Mesenchymal stem cell (in vitro differentiated cells and primary cell): ENCODE results near the gene PTPN7. TPM values are rescaled to one million over a fixed set of nuclear protein-coding genes. Genes with fewer than 3 reads are reported as not detected.

Source experiments
- DNase-seq: peaks from one replicate; pipeline ENCODE4 v3.0.0-alpha.2; 2013
- H2AFZ ChIP-seq: one replicate; pipeline ENCODE4 v1.6.1; 2013; ENCODE audit warnings: low read depth, mild to moderate bottlenecking, control low read depth, inconsistent platforms, low read length, moderate library complexity
- H2AK5ac ChIP-seq: 2 replicates; pipeline ENCODE4 v1.6.1; 2013; ENCODE audit warnings: low read length, moderate library complexity, mild to moderate bottlenecking, inconsistent platforms; ENCODE audit not compliant: severe bottlenecking
- H2BK120ac ChIP-seq: one replicate; pipeline ENCODE4 v1.6.1; 2013; ENCODE audit warnings: low read depth, mild to moderate bottlenecking, inconsistent platforms, low read length, moderate library complexity
- H2BK12ac ChIP-seq, 2 experiments: one replicate each; pipeline ENCODE4 v1.6.1; 2013; ENCODE audit warnings: inconsistent platforms in 2 of 2, low read length in 2 of 2, mild to moderate bottlenecking in 2 of 2, moderate library complexity in 2 of 2, control low read depth in 1 of 2
- H2BK15ac ChIP-seq: one replicate; pipeline ENCODE4 v1.6.1; 2013; ENCODE audit warnings: mild to moderate bottlenecking, low read depth, inconsistent platforms; ENCODE audit not compliant: poor library complexity, severe bottlenecking
- H2BK5ac ChIP-seq: 2 replicates; pipeline ENCODE4 v1.6.1; 2013; ENCODE audit warnings: low read depth, mild to moderate bottlenecking, low read length, control low read depth, inconsistent platforms; ENCODE audit not compliant: poor library complexity, severe bottlenecking
- H3K14ac ChIP-seq, 2 experiments: one replicate each; pipeline ENCODE4 v1.6.1; 2013; ENCODE audit warnings: inconsistent platforms in 2 of 2, low read length in 2 of 2, control low read depth in 1 of 2, mild to moderate bottlenecking in 1 of 2, moderate library complexity in 1 of 2
- H3K18ac ChIP-seq, 2 experiments: one replicate each; pipeline ENCODE4 v1.6.1; 2013; ENCODE audit warnings: inconsistent platforms in 2 of 2, low read length in 2 of 2, control low read depth in 1 of 2, low read depth in 1 of 2, mild to moderate bottlenecking in 1 of 2
- H3K23ac ChIP-seq, 2 experiments: one replicate each; pipeline ENCODE4 v1.6.1; 2013; ENCODE audit warnings: inconsistent platforms in 2 of 2, low read length in 2 of 2, mild to moderate bottlenecking in 2 of 2, moderate library complexity in 2 of 2, control low read depth in 1 of 2
- H3K27ac ChIP-seq: 2 replicates; pipeline ENCODE4 v1.5.1; 2013; ENCODE audit warnings: mild to moderate bottlenecking, moderate library complexity, low read length, control low read depth, inconsistent platforms; ENCODE audit not compliant: poor library complexity, severe bottlenecking
- H3K27me3 ChIP-seq, 2 experiments: 2 replicates each; pipeline versions ENCODE4 v1.6.1 to v1.7.0; 2013; ENCODE audit warnings: low read length in 2 of 2, mild to moderate bottlenecking in 2 of 2, moderate library complexity in 2 of 2, control low read depth in 1 of 2, inconsistent platforms in 1 of 2; ENCODE audit not compliant: control insufficient read depth in 1 of 2, insufficient read depth in 1 of 2
- H3K36me3 ChIP-seq, 2 experiments: 2 replicates each; pipeline versions ENCODE4 v1.6.1 to v1.7.0; 2013; ENCODE audit warnings: low read length in 2 of 2, control low read depth in 1 of 2, inconsistent platforms in 1 of 2, low read depth in 1 of 2, mild to moderate bottlenecking in 1 of 2; ENCODE audit not compliant: insufficient read depth in 2 of 2, control insufficient read depth in 1 of 2
- H3K4ac ChIP-seq, 2 experiments: one replicate each; pipeline ENCODE4 v1.6.1; 2013; ENCODE audit warnings: inconsistent platforms in 2 of 2, low read length in 2 of 2, mild to moderate bottlenecking in 2 of 2, moderate library complexity in 2 of 2, control low read depth in 1 of 2, low read depth in 1 of 2
- H3K4me1 ChIP-seq: 2 replicates; pipeline ENCODE4 v1.6.1; 2013; ENCODE audit warnings: low read depth, low read length, control low read depth; ENCODE audit not compliant: control insufficient read depth, insufficient read depth
- H3K4me2 ChIP-seq: 2 replicates; pipeline ENCODE4 v1.6.1; 2013; ENCODE audit warnings: low read length, mild to moderate bottlenecking, inconsistent platforms; ENCODE audit not compliant: poor library complexity, severe bottlenecking
- H3K4me3 ChIP-seq, 2 experiments: 2 replicates each; pipeline versions ENCODE4 v1.5.1 to v1.7.0; 2013; ENCODE audit warnings: low read length in 2 of 2, mild to moderate bottlenecking in 2 of 2, control low read depth in 1 of 2, low read depth in 1 of 2; ENCODE audit not compliant: insufficient read depth in 1 of 2
- H3K79me1 ChIP-seq: replicated peaks from 2 replicates; pipeline ENCODE4 v1.6.1; 2013; ENCODE audit warnings: mild to moderate bottlenecking, control low read depth, low read length, inconsistent platforms; ENCODE audit not compliant: poor library complexity, severe bottlenecking
- H3K9ac ChIP-seq: 2 replicates; pipeline ENCODE4 v1.7.0; 2013; ENCODE audit warnings: mild to moderate bottlenecking, low read length, moderate library complexity
- H3K9me3 ChIP-seq: 2 replicates; pipeline ENCODE4 v1.7.0; 2013; ENCODE audit warnings: mild to moderate bottlenecking, low read length; ENCODE audit not compliant: control insufficient read depth
- H4K8ac ChIP-seq: one replicate; pipeline ENCODE4 v1.6.1; 2013; ENCODE audit warnings: inconsistent platforms, mild to moderate bottlenecking, low read length, moderate library complexity
- H4K91ac ChIP-seq: one replicate; pipeline ENCODE4 v1.6.1; 2013; ENCODE audit warnings: mild to moderate bottlenecking, low read length, inconsistent platforms
- WGBS: methylation state at CpG from one replicate; pipeline ENCODE4 v1.1.7; 2013; ENCODE audit warnings: mixed read lengths; 5-methylcytosine and 5-hydroxymethylcytosine counted together
- polyA plus RNA-seq, 2 experiments: library from polyadenylated mRNA; stranded (reverse); fragments of 200-250 nt; gene quantifications; one replicate each; pipeline ENCODE4 v1.2.3, GENCODE V29; 2013

The PTPN7 gene
- not detected for polyA plus RNA-seq (2013, experiment 1 of 2)
- 0.15 TPM for polyA plus RNA-seq (2013, experiment 2 of 2)

DNA sequence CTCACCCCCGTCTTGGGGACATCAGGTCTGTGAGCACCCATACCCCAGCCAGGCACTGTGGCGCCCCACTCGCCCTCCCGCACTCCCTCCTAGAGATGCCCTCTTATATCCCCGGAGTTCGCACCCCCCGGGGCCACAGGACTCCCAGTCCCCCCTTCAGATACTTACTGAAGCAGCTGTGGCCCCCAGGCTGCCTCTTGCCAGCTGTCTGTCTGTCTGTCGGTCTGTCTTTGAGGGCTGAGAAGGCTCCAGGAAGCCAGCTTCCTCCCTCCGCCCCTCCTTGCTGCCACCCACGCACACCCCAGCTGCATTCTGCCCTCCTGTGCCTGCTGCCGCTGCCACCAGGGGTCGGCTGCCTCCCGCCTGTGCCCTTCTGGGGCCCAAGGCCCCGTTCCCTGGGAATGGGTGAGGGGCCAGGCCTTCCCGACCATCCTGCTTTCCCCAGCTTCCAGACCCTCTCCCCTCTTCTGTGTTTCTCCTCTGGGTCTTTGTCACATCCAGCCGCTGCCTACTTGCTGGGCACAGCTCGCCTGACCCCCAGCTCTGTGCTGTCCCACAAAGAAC is at the start of gene PTPN7:
Gene PTPN7, minus strand, starts transcription at position 226 of the 564 bp plus-strand sequence. CDS start 1,200 bp downstream, outside the sequence.
- H3K9me3 ChIP-seq, result no peaks in the 10 kb centered on the region
- no peak within 1 kb of the TSS for H4K91ac ChIP-seq
- no peaks in the 10 kb centered on the region for H3K79me1 ChIP-seq
- no peak within 1 kb of the TSS for H3K4me3 ChIP-seq
- peak within 1 kb of the TSS in 1 of 2 experiments; percentile 18 for H3K14ac ChIP-seq
- no peak within 1 kb of the TSS for H4K8ac ChIP-seq
- H3K23ac ChIP-seq, result no peak within 1 kb of the TSS
- H3K27ac ChIP-seq, result no peak within 1 kb of the TSS
- H3K4me2 ChIP-seq, result no peak within 1 kb of the TSS
- no peak for DNase-seq
- peaks cover 0 to 60% of the 10 kb centered on the region in 2 experiments for H3K27me3 ChIP-seq
- H2BK5ac ChIP-seq, result no peak within 1 kb of the TSS
- peak within 1 kb of the TSS in 1 of 2 experiments; percentile 23 for H3K18ac ChIP-seq
- H2AFZ ChIP-seq, result peak within 1 kb of the TSS; percentile 44
- H3K9ac ChIP-seq, result no peak within 1 kb of the TSS
- no peak within 1 kb of the TSS for H2AK5ac ChIP-seq
- H2BK12ac ChIP-seq, result no peak within 1 kb of the TSS
- H2BK15ac ChIP-seq, result no peak within 1 kb of the TSS
- H2BK120ac ChIP-seq, result no peak within 1 kb of the TSS
- WGBS, result 94% methylated on average over 17 of the region's 17 CpGs
- H3K4me1 ChIP-seq, result peaks cover 8% of the 10 kb centered on the region
- no peak within 1 kb of the TSS for H3K4ac ChIP-seq
- H3K36me3 ChIP-seq, result no peaks in the 10 kb centered on the region

DNA sequence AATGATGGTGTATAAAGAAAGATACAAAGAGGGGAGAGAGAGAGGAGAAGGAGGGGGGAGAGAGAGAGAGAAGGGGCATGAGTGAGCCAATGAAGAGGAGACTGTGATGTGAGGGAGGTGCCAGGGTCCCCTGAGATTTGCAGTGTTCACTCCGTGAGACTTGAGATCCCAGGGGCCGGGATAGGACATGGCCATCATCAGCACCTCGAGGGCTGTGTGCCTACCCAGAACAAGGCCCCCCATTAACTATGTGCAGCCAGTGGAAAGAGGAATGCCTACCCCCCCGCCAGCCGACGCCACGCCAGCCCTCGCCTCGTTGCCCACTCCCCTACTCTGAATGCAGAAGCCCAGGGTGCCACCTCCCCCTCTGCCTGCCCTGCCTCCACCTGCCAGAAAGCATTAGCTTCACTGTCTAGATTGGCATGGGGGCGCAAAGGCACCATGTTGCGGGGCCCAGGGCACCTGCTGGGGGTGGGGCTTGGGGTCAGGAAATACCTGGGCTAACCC is 48.0 kb upstream of the PTPN7 start:
- H4K8ac ChIP-seq, result no peak overlapping the region
- H2BK120ac ChIP-seq, result no peak overlapping the region
- H3K79me1 ChIP-seq, result no peaks in the 10 kb centered on the region
- no peak overlapping the region for H3K23ac ChIP-seq
- no peak for DNase-seq
- H2AK5ac ChIP-seq, result no peak overlapping the region
- H3K36me3 ChIP-seq, result no peaks in the 10 kb centered on the region
- H3K27me3 ChIP-seq, result peaks cover 20 to 87% of the 10 kb centered on the region in 2 experiments
- no peak overlapping the region for H2AFZ ChIP-seq
- no peak overlapping the region for H3K4ac ChIP-seq
- H2BK15ac ChIP-seq, result no peak overlapping the region
- no peak overlapping the region for H2BK5ac ChIP-seq
- peaks cover 5% of the 10 kb centered on the region for H3K4me1 ChIP-seq
- H2BK12ac ChIP-seq, result no peak overlapping the region
- no peak overlapping the region for H4K91ac ChIP-seq
- H3K18ac ChIP-seq, result no peak overlapping the region
- 77% methylated on average over 9 of the region's 11 CpGs for WGBS
- H3K14ac ChIP-seq, result no peak overlapping the region
- H3K27ac ChIP-seq, result no peak overlapping the region
- no peak overlapping the region for H3K9ac ChIP-seq
- no peak overlapping the region for H3K4me3 ChIP-seq
- no peaks in the 10 kb centered on the region for H3K9me3 ChIP-seq
- H3K4me2 ChIP-seq, result no peak overlapping the region

DNA sequence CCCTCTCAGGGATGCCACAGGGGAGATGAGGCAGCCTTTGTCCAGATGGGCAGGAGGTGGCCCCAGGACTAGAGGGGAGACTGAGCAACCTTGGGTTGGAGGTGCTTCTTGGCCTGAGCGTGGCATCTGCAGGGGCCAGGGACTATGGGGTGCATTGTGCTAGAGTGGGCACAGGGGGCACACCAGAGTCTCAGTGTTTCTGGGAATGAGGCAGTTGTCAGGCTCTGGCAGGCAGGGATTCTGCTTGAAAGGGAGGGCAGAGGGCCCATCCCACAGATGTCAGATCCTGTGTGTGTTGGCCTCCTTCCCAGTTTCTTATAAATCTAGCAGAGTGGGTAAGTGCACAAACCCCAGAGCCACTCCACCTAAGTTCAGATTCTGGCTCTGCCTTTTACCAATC is 46.9 kb upstream of the PTPN7 start:
- no peak overlapping the region for H3K23ac ChIP-seq
- peaks cover 5% of the 10 kb centered on the region for H3K4me1 ChIP-seq
- no peak overlapping the region for H3K4ac ChIP-seq
- H4K91ac ChIP-seq, result no peak overlapping the region
- WGBS, result 76% methylated on average over 1 of the region's 1 CpG
- H3K36me3 ChIP-seq, result no peaks in the 10 kb centered on the region
- H3K27me3 ChIP-seq, result peaks cover 9 to 86% of the 10 kb centered on the region in 2 experiments
- no peak overlapping the region for H2BK15ac ChIP-seq
- no peak overlapping the region for H3K27ac ChIP-seq
- H3K9ac ChIP-seq, result no peak overlapping the region
- H3K14ac ChIP-seq, result no peak overlapping the region
- no peaks in the 10 kb centered on the region for H3K79me1 ChIP-seq
- no peak for DNase-seq
- no peaks in the 10 kb centered on the region for H3K9me3 ChIP-seq
- no peak overlapping the region for H3K4me2 ChIP-seq
- H4K8ac ChIP-seq, result no peak overlapping the region
- H2BK12ac ChIP-seq, result no peak overlapping the region
- H2BK5ac ChIP-seq, result no peak overlapping the region
- H2AFZ ChIP-seq, result no peak overlapping the region
- no peak overlapping the region for H2AK5ac ChIP-seq
- no peak overlapping the region for H2BK120ac ChIP-seq
- H3K4me3 ChIP-seq, result no peak overlapping the region
- H3K18ac ChIP-seq, result no peak overlapping the region

DNA sequence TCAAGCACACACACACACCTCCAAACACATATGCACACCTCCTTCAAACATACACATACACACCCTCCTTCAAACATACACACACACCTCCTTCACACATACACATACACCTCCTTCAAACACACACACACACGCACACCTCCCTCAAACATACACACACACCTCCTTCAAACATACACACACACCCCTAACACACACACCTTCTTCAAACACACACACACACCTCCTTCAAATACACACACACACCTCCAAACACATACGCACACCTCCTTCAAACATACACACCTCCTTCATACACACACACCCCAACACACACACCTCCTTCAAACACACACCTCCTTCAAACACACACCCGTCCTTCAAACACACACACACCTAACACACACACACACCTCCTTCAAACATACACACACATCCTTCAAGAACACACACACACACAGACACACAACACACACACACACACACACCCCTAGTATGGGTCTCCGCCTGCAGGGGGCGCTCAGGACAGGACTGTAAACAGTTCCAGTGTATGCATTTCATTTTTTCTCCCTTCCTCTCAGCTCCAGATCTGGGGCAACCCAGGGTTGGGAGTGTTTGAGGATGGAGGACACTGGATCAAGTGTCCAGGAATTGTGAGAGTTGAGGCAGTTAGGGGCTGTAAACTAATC is 45.3 kb upstream of the PTPN7 start:
- no peak overlapping the region for H3K23ac ChIP-seq
- H3K27me3 ChIP-seq, result peaks cover 4 to 86% of the 10 kb centered on the region in 2 experiments
- no peak overlapping the region for H3K4ac ChIP-seq
- H3K18ac ChIP-seq, result no peak overlapping the region
- no peak overlapping the region for H3K14ac ChIP-seq
- H3K27ac ChIP-seq, result no peak overlapping the region
- no peak for DNase-seq
- 79% methylated on average over 4 of the region's 5 CpGs for WGBS
- no peaks in the 10 kb centered on the region for H3K9me3 ChIP-seq
- H2BK12ac ChIP-seq, result no peak overlapping the region
- no peak overlapping the region for H3K4me3 ChIP-seq
- no peaks in the 10 kb centered on the region for H3K36me3 ChIP-seq
- H3K79me1 ChIP-seq, result no peaks in the 10 kb centered on the region
- H3K4me2 ChIP-seq, result no peak overlapping the region
- H4K91ac ChIP-seq, result no peak overlapping the region
- no peak overlapping the region for H2BK15ac ChIP-seq
- H3K4me1 ChIP-seq, result peaks cover 6% of the 10 kb centered on the region
- H4K8ac ChIP-seq, result no peak overlapping the region
- H2AK5ac ChIP-seq, result peak overlapping the region; percentile 2
- no peak overlapping the region for H2AFZ ChIP-seq
- no peak overlapping the region for H3K9ac ChIP-seq
- H2BK120ac ChIP-seq, result no peak overlapping the region
- no peak overlapping the region for H2BK5ac ChIP-seq
